Ascending aorta (tissue), 2 donors: ENCODE data around the gene G6PD. TPM values are rescaled to one million over a fixed set of nuclear protein-coding genes. Genes with fewer than 3 reads are reported as not detected.
"Not testable (repeated sequence)": the region's sequence is repeated elsewhere in the genome, so short reads cannot be mapped to it uniquely, and the experiment has no call there.

Experiments used
- DNase-seq, 2 donors: peaks; one replicate each; pipeline ENCODE4 v3.0.0-alpha.2; 2019; ENCODE audit warnings: low spot score in 2 of 2
- H3K27ac ChIP-seq, 2 donors: fragments of 200-600 bp; sonication (generic); one replicate each; pipeline ENCODE4 v1.5.1; 2016 to 2017; ENCODE audit warnings: mild to moderate bottlenecking in 1 of 2
- H3K27me3 ChIP-seq: fragments of 200-600 bp; sonication (generic); one replicate; pipeline ENCODE4 v1.5.1; 2017
- H3K36me3 ChIP-seq, 2 donors: fragments of 200-600 bp; sonication (generic); one replicate each; pipeline ENCODE4 v1.5.1; 2016
- H3K4me1 ChIP-seq, 2 donors: fragments of 200-600 bp; sonication (generic); one replicate each; pipeline ENCODE4 v1.5.1; 2016 to 2017; ENCODE audit warnings: mild to moderate bottlenecking in 1 of 2
- H3K4me3 ChIP-seq, 2 donors: fragments of 200-600 bp; sonication (generic); one replicate each; pipeline ENCODE4 v1.5.1; 2016 to 2017; ENCODE audit warnings: mild to moderate bottlenecking in 1 of 2
- H3K9me3 ChIP-seq, 2 donors: fragments of 200-600 bp; sonication (generic); one replicate each; pipeline ENCODE4 v1.5.1; 2016
- CTCF ChIP-seq, 3 experiments: fragments of 200-600 bp in 2 of 3; fragments of 450-650 bp in 1 of 3; sonication (generic) in 2 of 3; IDR thresholded peaks; one replicate each; pipeline ENCODE4 v1.5.1; 2016 to 2019; ENCODE audit warnings: antibody characterized with exemption in 3 of 3, mild to moderate bottlenecking in 1 of 3, moderate library complexity in 1 of 3
- intact Hi-C: fragments of 100-400 bp; cut with DNase I; formaldehyde crosslinking; loops from one replicate; pipeline ENCODE4 v1.15.1; 2023
- total RNA-seq: library from RNA; depleted of rRNA; stranded (reverse); fragments of >200 nt; gene quantifications from one replicate; pipeline ENCODE4 v1.1.0, GENCODE V29; 2016

The G6PD gene
- total RNA-seq, 1 donor from 2014 or later: 89.7 TPM

GRCh38 chrX:154502098-154502497, 44.5 kb downstream of the G6PD start:
- intact Hi-C loops: no loop called here
- H3K4me3 ChIP-seq: no peak overlapping the region
- H3K27me3 ChIP-seq: no peaks in the 10 kb centered on the region
- no peak for TF ChIP-seq CTCF (IDR thresholded peaks at IDR 0.05)
- H3K36me3 ChIP-seq: peaks cover 0 to 16% of the 10 kb centered on the region in 2 donors
- no peaks in the 10 kb centered on the region for H3K9me3 ChIP-seq
- no peak for DNase-seq
- no peaks in the 10 kb centered on the region for H3K4me1 ChIP-seq
- H3K27ac ChIP-seq: no peak overlapping the region

- H3K9me3 ChIP-seq, H3K27me3 ChIP-seq, intact Hi-C loops, H3K27ac ChIP-seq, H3K4me3 ChIP-seq, DNase-seq, H3K4me1 ChIP-seq, H3K36me3 ChIP-seq: not testable (repeated sequence)
Measured at GRCh38 chrX:154501423-154501822, 45.2 kb downstream of the G6PD start.

GRCh38 chrX:154496591-154497137, 50.0 kb downstream of the G6PD start:
- DNase-seq, H3K4me3 ChIP-seq, H3K27me3 ChIP-seq, H3K36me3 ChIP-seq, H3K27ac ChIP-seq, H3K9me3 ChIP-seq, H3K4me1 ChIP-seq, intact Hi-C loops: not testable (repeated sequence)

GRCh38 chrX:154495472-154495922, 51.1 kb downstream of the G6PD start:
- no peak overlapping the region for H3K27ac ChIP-seq
- H3K4me3 ChIP-seq: no peak overlapping the region
- no peaks in the 10 kb centered on the region for H3K27me3 ChIP-seq
- no peaks in the 10 kb centered on the region for H3K36me3 ChIP-seq
- DNase-seq: no peak
- TF ChIP-seq CTCF (IDR thresholded peaks at IDR 0.05): no peak
- intact Hi-C loops: no loop called here
- H3K4me1 ChIP-seq: no peaks in the 10 kb centered on the region
- no peaks in the 10 kb centered on the region for H3K9me3 ChIP-seq

GRCh38 chrX:154494715-154495114, 51.9 kb downstream of the G6PD start:
- Histone ChIP-seq H3K27ac (no peak overlapping the region), H3K27me3 (no peaks in the 10 kb centered on the region), H3K4me3 (no peak overlapping the region), H3K9me3 (no peaks in the 10 kb centered on the region), H3K36me3 (no peaks in the 10 kb centered on the region), H3K4me1 (no peaks in the 10 kb centered on the region)
- intact Hi-C loops: no loop called here
- no peak for TF ChIP-seq CTCF (IDR thresholded peaks at IDR 0.05)
- DNase-seq: no peak

GRCh38 chrX:154490414-154491083, 56.1 kb downstream of the G6PD start, which contains the start of gene SLC10A3:
SLC10A3 (minus strand) TSS chrX:154490629; CDS start chrX:154488940, 1,689 bp downstream.
- DNase-seq: peak; percentile 74 to 96
- H3K9me3 ChIP-seq: no peaks in the 10 kb centered on the region
- intact Hi-C loops: loop anchor here (1.0 kb wide), 1 partner anchor 26 kb away; the partner anchor contains the start of gene FAM3A
- peaks cover 0 to 7% of the 10 kb centered on the region in 2 donors for H3K4me1 ChIP-seq
- H3K27ac ChIP-seq: peak within 1 kb of the TSS; percentile 88 to 97
- H3K36me3 ChIP-seq: peaks cover 0 to 6% of the 10 kb centered on the region in 2 donors
- H3K27me3 ChIP-seq: no peaks in the 10 kb centered on the region
- TF ChIP-seq CTCF (IDR thresholded peaks at IDR 0.05): no peak
- H3K4me3 ChIP-seq: peak within 1 kb of the TSS; percentile 64 to 94
